ENCODE results near the gene HMCN2. TPM values are rescaled to one million over a fixed set of nuclear protein-coding genes. Genes with fewer than 3 reads are reported as not detected.

HMCN2 gene
- total and polyA plus RNA-seq, 2 donors (not counting 1 experiment from before 2014, with no cell fraction given) = 0.01 TPM; not detected in 1

DNA sequence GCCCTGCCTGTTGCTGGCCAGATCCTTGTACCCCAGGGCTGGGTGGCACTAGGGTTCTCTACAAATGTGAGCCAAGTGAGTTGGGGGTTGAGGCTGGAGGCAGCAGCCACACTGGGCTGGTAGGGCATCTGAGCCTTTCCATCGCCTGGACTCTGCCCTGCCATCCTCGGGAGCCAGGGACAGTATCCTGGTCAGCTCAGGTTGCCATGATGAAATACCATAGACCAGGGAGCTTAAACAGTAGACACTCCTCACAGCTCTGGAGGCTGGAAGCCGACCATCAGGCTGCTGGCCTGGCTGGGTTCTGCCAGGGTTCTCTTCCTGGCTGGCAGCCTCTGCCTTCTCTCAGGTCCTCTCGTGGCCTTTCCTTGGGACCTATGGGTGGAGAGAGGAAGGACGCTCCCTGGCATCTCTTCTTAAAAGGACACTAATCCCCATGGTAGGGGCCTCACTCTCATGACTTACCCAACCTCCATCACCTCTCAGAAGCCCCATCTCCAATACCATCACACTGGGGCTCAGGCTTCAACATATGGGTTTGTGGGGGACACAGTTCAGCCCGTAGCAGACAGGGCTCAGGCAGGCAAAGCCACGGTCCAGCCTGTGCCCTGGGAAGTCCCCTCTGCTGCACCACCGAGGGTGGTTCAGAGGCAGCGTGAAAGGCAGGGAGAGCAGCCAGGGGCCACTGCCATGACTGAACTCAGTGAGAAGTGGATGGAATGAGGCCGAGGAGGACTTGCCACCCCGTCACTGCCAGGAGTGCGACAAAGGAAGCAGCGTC, 50.1 kb downstream of the HMCN2 start:
- no peak overlapping the region for H3K4me3 ChIP-seq (ENCODE audit: control extremely low read depth in 1 of 5, extremely low read depth in 1 of 5, insufficient read depth in 1 of 5, low read depth in 2 of 5, low read length in 4 of 5)
- H3K4me2 ChIP-seq (replicated peaks; ENCODE audit: low read depth, low read length, poor library complexity, severe bottlenecking) = no peak overlapping the region
- Mint-ChIP-seq H3K4me1 (no peaks in the 10 kb centered on the region), H3K27me3 (peaks cover 30% of the 10 kb centered on the region), H3K27ac (no peak overlapping the region), H3K9me3 (ENCODE audit: insufficient read depth) (no peaks in the 10 kb centered on the region), H3K4me3 (no peak overlapping the region)
- DNase-seq = no peak
- H4K20me1 ChIP-seq (ENCODE audit: control insufficient read depth, insufficient read depth, low read length, poor library complexity, severe bottlenecking) = no peaks in the 10 kb centered on the region
- intact Hi-C loops (cut with micrococcal nuclease) = no loop called here
- CTCF ChIA-PET = no interaction called here
- H3K79me2 ChIP-seq (ENCODE audit: control insufficient read depth, insufficient read depth, low read length) = no peaks in the 10 kb centered on the region
- no peak overlapping the region for H2AFZ ChIP-seq (ENCODE audit: insufficient read depth, low read depth, low read length, poor library complexity, severe bottlenecking)
- H3K9ac ChIP-seq (ENCODE audit: low read length) = no peak overlapping the region
- H3K4me1 ChIP-seq (ENCODE audit: control insufficient read depth in 2 of 2, insufficient read depth in 2 of 2, low read length in 2 of 2) = no peaks in the 10 kb centered on the region
- peaks cover 0 to 4% (median 0%) of the 10 kb centered on the region in 4 experiments for H3K27me3 ChIP-seq (replicated peaks in 1 of 4; ENCODE audit: control extremely low read depth in 1 of 4, control insufficient read depth in 3 of 4, insufficient read depth in 4 of 4, low read length in 3 of 4)
- H3K36me3 ChIP-seq (replicated peaks in 1 of 2; ENCODE audit: control extremely low read depth in 1 of 2, control insufficient read depth in 1 of 2, extremely low read depth in 1 of 2, insufficient read depth in 2 of 2, low read length in 1 of 2) = no peaks in the 10 kb centered on the region
- 82% methylated on average over 11 of the region's 13 CpGs for WGBS (ENCODE audit: insufficient coverage)
- POLR2A ChIA-PET = interaction anchor here (0.7 kb wide), 1 partner anchor 229 kb away, joined by 4 read pairs; no protein-coding TSS in a partner anchor
- TF ChIP-seq EZH2 (IDR thresholded peaks at IDR 0.05; ENCODE audit: borderline replicate concordance, insufficient read depth, low read depth, low read length, poor library complexity, severe bottlenecking) = no peak
- TF ChIP-seq, protein P1, sequence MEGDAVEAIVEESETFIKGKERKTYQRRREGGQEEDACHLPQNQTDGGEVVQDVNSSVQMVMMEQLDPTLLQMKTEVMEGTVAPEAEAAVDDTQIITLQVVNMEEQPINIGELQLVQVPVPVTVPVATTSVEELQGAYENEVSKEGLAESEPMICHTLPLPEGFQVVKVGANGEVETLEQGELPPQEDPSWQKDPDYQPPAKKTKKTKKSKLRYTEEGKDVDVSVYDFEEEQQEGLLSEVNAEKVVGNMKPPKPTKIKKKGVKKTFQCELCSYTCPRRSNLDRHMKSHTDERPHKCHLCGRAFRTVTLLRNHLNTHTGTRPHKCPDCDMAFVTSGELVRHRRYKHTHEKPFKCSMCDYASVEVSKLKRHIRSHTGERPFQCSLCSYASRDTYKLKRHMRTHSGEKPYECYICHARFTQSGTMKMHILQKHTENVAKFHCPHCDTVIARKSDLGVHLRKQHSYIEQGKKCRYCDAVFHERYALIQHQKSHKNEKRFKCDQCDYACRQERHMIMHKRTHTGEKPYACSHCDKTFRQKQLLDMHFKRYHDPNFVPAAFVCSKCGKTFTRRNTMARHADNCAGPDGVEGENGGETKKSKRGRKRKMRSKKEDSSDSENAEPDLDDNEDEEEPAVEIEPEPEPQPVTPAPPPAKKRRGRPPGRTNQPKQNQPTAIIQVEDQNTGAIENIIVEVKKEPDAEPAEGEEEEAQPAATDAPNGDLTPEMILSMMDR (IDR thresholded peaks at IDR 0.05) = no peak
- peaks cover 0 to 6% (median 0%) of the 10 kb centered on the region in 3 donors for H3K9me3 ChIP-seq (ENCODE audit: control extremely low read depth in 1 of 3, control insufficient read depth in 2 of 3, insufficient read depth in 1 of 3, low read length in 2 of 3)
- H3K27ac ChIP-seq (ENCODE audit: low read length in 2 of 2) = no peak overlapping the region
- ATAC-seq (ENCODE audit: low read depth) = no peak

DNA sequence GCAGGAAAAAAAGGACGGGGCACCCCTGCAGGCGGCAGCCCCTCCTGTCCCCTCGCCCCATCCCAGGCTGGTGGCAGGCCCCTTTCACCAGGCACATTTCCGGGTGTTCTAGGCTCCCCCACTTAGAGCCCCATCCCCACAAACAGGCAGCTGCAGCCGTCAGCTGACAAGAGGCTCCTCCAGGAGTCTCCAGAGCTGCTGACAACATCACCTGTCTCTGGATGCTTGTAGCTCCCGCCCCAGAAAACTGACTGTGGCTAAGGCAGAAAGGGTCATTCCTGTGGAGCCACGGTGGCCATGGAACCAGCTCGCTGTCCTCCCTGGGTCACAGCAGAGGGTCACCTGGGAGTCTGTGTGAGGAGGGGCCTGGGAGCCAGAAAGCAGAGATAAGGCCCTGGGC, 50.9 kb downstream of the HMCN2 start:
- Histone ChIP-seq H3K79me2 (ENCODE audit: control insufficient read depth, insufficient read depth, low read length) (no peaks in the 10 kb centered on the region), H3K27me3 (replicated peaks in 1 of 4; ENCODE audit: control extremely low read depth in 1 of 4, control insufficient read depth in 3 of 4, insufficient read depth in 4 of 4, low read length in 3 of 4) (peaks cover 0 to 4% (median 0%) of the 10 kb centered on the region in 4 experiments), H3K27ac (ENCODE audit: low read length in 2 of 2) (no peak overlapping the region), H4K20me1 (ENCODE audit: control insufficient read depth, insufficient read depth, low read length, poor library complexity, severe bottlenecking) (no peaks in the 10 kb centered on the region), H3K4me3 (ENCODE audit: control extremely low read depth in 1 of 5, extremely low read depth in 1 of 5, insufficient read depth in 1 of 5, low read depth in 2 of 5, low read length in 4 of 5) (no peak overlapping the region), H3K4me2 (replicated peaks; ENCODE audit: low read depth, low read length, poor library complexity, severe bottlenecking) (no peak overlapping the region), H3K4me1 (ENCODE audit: control insufficient read depth in 2 of 2, insufficient read depth in 2 of 2, low read length in 2 of 2) (no peaks in the 10 kb centered on the region), H3K36me3 (replicated peaks in 1 of 2; ENCODE audit: control extremely low read depth in 1 of 2, control insufficient read depth in 1 of 2, extremely low read depth in 1 of 2, insufficient read depth in 2 of 2, low read length in 1 of 2) (no peaks in the 10 kb centered on the region), H3K9ac (ENCODE audit: low read length) (no peak overlapping the region), H2AFZ (ENCODE audit: insufficient read depth, low read depth, low read length, poor library complexity, severe bottlenecking) (no peak overlapping the region), H3K9me3 (ENCODE audit: control extremely low read depth in 1 of 3, control insufficient read depth in 2 of 3, insufficient read depth in 1 of 3, low read length in 2 of 3) (peaks cover 0 to 6% (median 0%) of the 10 kb centered on the region in 3 donors)
- no peak overlapping the region for H3K27ac Mint-ChIP-seq
- no peak for TF ChIP-seq EZH2 (IDR thresholded peaks at IDR 0.05; ENCODE audit: borderline replicate concordance, insufficient read depth, low read depth, low read length, poor library complexity, severe bottlenecking)
- TF ChIP-seq, protein P1 (IDR thresholded peaks at IDR 0.05) = no peak
- H3K4me1 Mint-ChIP-seq = no peaks in the 10 kb centered on the region
- ChIA-PET POLR2A (interaction anchor here (0.7 kb wide), 1 partner anchor 228 kb away, joined by 4 read pairs; no protein-coding TSS in a partner anchor), CTCF (no interaction called here)
- no peak for DNase-seq
- no peak overlapping the region for H3K4me3 Mint-ChIP-seq
- 81% methylated on average over 7 of the region's 8 CpGs for WGBS (ENCODE audit: insufficient coverage)
- intact Hi-C loops (cut with micrococcal nuclease) = no loop called here
- ATAC-seq (ENCODE audit: low read depth) = no peak
- H3K9me3 Mint-ChIP-seq (ENCODE audit: insufficient read depth) = no peaks in the 10 kb centered on the region
- peaks cover 38% of the 10 kb centered on the region for H3K27me3 Mint-ChIP-seq
